Psoas muscle (tissue), 8 donors: ENCODE results near the gene PPP1R12B. TPM values are rescaled to one million over a fixed set of nuclear protein-coding genes. Genes with fewer than 3 reads are reported as not detected.
"Not testable (repeated sequence)": the region's sequence is repeated elsewhere in the genome, so short reads cannot be mapped to it uniquely, and the experiment has no call there.

ENCODE experiments used
- ATAC-seq, 4 donors: fragments of 200-7000 bp; cut with Tn5 transposase; one replicate each; pipeline ENCODE4 v1.9.1; 2020; ENCODE audit warnings: moderate library complexity in 3 of 4, mild to moderate bottlenecking in 2 of 4
- DNase-seq, 2 donors: peaks; one replicate each; pipeline ENCODE4 v3.0.0-alpha.2; 2020
- H3K27ac ChIP-seq: fragments of 200-600 bp; one replicate; pipeline ENCODE4 v1.8.0; 2022
- H3K27me3 ChIP-seq, 3 donors: fragments of 200-600 bp in 1 of 3; one replicate each; pipeline versions ENCODE4 v1.6.1 to v1.8.0; 2013 to 2022; ENCODE audit warnings: low read length in 2 of 3, mild to moderate bottlenecking in 2 of 3, moderate library complexity in 1 of 3; ENCODE audit not compliant: insufficient read depth in 3 of 3
- H3K36me3 ChIP-seq, 2 donors: fragments of 200-600 bp in 1 of 2; one replicate each; pipeline versions ENCODE4 v1.6.1 to v1.8.0; 2013 to 2022; ENCODE audit warnings: low read depth in 1 of 2, mild to moderate bottlenecking in 1 of 2, moderate library complexity in 1 of 2; ENCODE audit not compliant: insufficient read depth in 1 of 2
- H3K4me1 ChIP-seq: fragments of 200-600 bp; one replicate; pipeline ENCODE4 v1.8.0; 2022
- H3K4me3 ChIP-seq: fragments of 200-600 bp; one replicate; pipeline ENCODE4 v1.8.0; 2022; ENCODE audit warnings: mild to moderate bottlenecking
- H3K9me3 ChIP-seq: fragments of 200-600 bp; one replicate; pipeline ENCODE4 v1.8.0; 2022
- whole genome bisulfite sequencing, 3 donors: extraction: QIAGEN DNeasy Blood & Tissue Kit; methylation state at CpG; one replicate each; pipeline versions ENCODE4 v1.1.6 to v1.1.7; 2013; 5-methylcytosine and 5-hydroxymethylcytosine counted together
- intact Hi-C, 2 donors: fragments of 100-400 bp; cut with DNase I; formaldehyde crosslinking; loops; one replicate each; pipeline versions ENCODE4 v1.11.0 to v1.14.2; 2022
- polyA plus RNA-seq, 3 donors: library from polyadenylated mRNA; stranded (reverse); fragments of 200-250 nt; gene quantifications; one replicate each; pipeline ENCODE4 v1.2.3, GENCODE V29; 2013
- total RNA-seq, 4 donors: library from RNA; stranded (reverse); fragmentation: NEBNext Ultra II Directional in 2 of 4; extraction: Animal tissue kit (Norgen Biotek cat#: 25700) in 2 of 4; gene quantifications; one replicate each; pipeline versions ENCODE4 v1.2.1 to v1.2.4, GENCODE V29; 2021 to 2023
- TF ChIP-seq, protein P1 (sequence below): fragments of 200-600 bp; IDR thresholded peaks from one replicate; pipeline ENCODE4 v1.8.0; 2022; ENCODE audit warnings: antibody characterized with exemption
- donor health status: healthy with polysubstance abuse.
- donor health status: DM: no; HTN: no; CAD: no; lungs with moderate emphysema.
- donor health status: Bipolar disorder and iron deficiency.
- donor health status: healthy.
- donor health status: DM: yes; HTN: yes; CAD: no.
- donor health status: DM: no; HTN: no; CAD: no.
- donor health status: DM: no; HTN: no; CAD: no.
- donor health status: DM: yes; HTN: yes; CAD: no.

The PPP1R12B gene
- total and polyA plus RNA-seq, 7 donors = 8.3 to 189 (median 86.1) TPM

DNA sequence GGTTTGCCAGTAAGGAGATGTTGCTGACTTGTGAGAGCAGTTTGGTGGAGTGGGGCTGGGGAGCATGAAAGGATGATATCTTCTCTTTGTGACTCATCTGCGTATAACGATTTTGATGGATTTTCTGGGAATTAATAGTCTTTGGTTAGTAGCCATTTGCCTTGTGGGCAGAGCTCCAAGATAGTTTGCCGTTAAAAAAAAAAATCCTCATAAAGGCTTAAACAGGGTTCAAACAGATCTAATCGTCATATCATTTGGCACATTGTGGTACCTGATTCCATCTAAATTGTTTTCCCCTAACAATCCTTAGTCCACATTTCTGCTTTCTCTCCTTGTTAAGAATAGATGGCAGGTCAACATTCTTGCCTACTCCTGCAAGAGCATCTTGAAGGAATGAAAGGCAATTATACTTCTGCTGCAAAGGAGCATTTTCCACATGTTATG, 168.0 kb downstream of the PPP1R12B start:
- TF ChIP-seq, protein P1, sequence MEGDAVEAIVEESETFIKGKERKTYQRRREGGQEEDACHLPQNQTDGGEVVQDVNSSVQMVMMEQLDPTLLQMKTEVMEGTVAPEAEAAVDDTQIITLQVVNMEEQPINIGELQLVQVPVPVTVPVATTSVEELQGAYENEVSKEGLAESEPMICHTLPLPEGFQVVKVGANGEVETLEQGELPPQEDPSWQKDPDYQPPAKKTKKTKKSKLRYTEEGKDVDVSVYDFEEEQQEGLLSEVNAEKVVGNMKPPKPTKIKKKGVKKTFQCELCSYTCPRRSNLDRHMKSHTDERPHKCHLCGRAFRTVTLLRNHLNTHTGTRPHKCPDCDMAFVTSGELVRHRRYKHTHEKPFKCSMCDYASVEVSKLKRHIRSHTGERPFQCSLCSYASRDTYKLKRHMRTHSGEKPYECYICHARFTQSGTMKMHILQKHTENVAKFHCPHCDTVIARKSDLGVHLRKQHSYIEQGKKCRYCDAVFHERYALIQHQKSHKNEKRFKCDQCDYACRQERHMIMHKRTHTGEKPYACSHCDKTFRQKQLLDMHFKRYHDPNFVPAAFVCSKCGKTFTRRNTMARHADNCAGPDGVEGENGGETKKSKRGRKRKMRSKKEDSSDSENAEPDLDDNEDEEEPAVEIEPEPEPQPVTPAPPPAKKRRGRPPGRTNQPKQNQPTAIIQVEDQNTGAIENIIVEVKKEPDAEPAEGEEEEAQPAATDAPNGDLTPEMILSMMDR = no peak
- WGBS, 3 donors = 36 to 63% (median 42%) methylated on average over 4 of the region's 4 CpGs
- Histone ChIP-seq H3K27me3 (no peaks in the 10 kb centered on the region), H3K36me3 (no peaks in the 10 kb centered on the region), H3K4me1 (peaks cover 36% of the 10 kb centered on the region), H3K27ac (no peak overlapping the region), H3K4me3 (no peak overlapping the region), H3K9me3 (no peaks in the 10 kb centered on the region)
- intact Hi-C loops = no loop called here
- no peak for DNase-seq
- no peak for ATAC-seq

DNA sequence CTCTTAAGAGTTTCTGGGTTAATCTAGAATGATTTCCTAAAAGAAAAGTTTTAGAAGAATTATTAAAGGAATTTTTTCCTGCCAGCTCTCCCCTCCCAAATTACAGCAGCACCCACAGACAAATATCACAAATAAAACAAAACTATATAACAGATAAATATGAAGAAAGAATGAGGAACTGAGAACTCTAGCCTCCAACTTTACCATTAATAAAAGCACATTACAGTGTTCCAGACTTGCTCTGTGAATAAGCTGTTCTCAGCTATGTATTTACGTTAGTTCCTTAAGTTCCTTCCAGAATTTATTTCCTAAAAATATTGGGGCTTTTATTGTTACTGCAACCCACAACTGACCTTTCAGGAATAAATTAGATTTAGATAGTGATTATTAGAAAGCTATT, 168.6 kb downstream of the PPP1R12B start:
- H3K27me3 ChIP-seq, H3K36me3 ChIP-seq, ATAC-seq, H3K9me3 ChIP-seq, DNase-seq, intact Hi-C loops, H3K4me3 ChIP-seq, H3K27ac ChIP-seq: not testable (repeated sequence)
- peaks cover 36% of the 10 kb centered on the region for H3K4me1 ChIP-seq
- WGBS, 3 donors = 70 to 93% (median 82%) methylated on average over 1 of the region's 1 CpG

- H3K4me1 ChIP-seq = peaks cover 34% of the 10 kb centered on the region
- H3K36me3 ChIP-seq, DNase-seq, H3K27ac ChIP-seq, H3K9me3 ChIP-seq, intact Hi-C loops, H3K27me3 ChIP-seq, H3K4me3 ChIP-seq: not testable (repeated sequence)
- WGBS, 3 donors = 51 to 65% (median 64%) methylated on average over 1 of the region's 1 CpG
- peak in 1 of 4 donors; percentile 29 for ATAC-seq
Measured at GRCh38 chr1:202518180-202518579, 169.7 kb downstream of the PPP1R12B start.

DNA sequence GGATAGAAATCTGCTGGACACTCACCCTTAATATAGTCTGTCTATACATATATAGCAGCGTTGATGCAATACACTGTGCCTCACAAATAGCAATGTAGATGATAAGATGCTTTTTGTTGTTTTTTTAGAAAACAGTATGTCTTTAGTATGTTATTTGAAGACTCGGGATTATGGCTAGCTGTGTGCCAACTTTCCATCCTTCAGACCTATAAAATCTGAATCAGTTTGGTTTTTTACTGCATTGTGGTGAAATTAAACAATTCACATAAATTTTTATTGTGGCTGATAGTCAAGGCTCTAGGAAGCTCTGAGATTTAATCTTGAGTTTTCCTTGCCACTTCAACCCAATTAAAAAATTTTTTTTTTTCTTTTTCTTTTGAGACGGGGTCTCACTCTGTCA, 170.4 kb downstream of the PPP1R12B start:
- H3K9me3 ChIP-seq, H3K4me3 ChIP-seq, DNase-seq, H3K27ac ChIP-seq, H3K36me3 ChIP-seq, H3K27me3 ChIP-seq, intact Hi-C loops, ATAC-seq: not testable (repeated sequence)
- peaks cover 30% of the 10 kb centered on the region for H3K4me1 ChIP-seq
- WGBS, 3 donors = 86 to 88% (median 87%) methylated on average over 3 of the region's 3 CpGs

- Histone ChIP-seq H3K4me1 (peaks cover 30% of the 10 kb centered on the region), H3K27ac (peak overlapping the region; percentile 16)
- H3K4me3 ChIP-seq, DNase-seq, H3K27me3 ChIP-seq, H3K36me3 ChIP-seq, H3K9me3 ChIP-seq, intact Hi-C loops: not testable (repeated sequence)
- peak in 3 of 4 donors; percentile 28 to 72 (median 70) for ATAC-seq
Measured at GRCh38 chr1:202520129-202520856, 171.8 kb downstream of the PPP1R12B start.

DNA sequence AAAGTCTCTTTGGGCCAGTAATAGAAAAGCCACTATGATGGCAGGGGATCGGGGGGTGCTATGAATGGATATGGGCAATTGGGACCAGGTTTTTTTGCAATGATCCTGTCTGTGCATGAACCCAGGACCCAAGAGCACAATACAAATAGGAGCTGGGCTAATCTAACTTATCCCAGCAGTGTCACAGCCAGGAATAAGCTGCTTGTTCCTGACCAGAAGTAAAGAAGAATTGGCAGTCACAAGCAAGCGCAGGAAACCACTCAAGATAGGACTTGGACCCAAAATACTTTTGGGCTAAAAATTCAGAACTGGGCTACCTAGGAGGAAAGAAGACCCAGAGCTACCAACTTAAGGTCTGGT, 172.3 kb downstream of the PPP1R12B start:
- H3K27ac ChIP-seq, intact Hi-C loops: not testable (repeated sequence)
- WGBS, 3 donors = 95 to 100% (median 98%) methylated on average over 2 of the region's 2 CpGs

GRCh38 chr1:202521484-202521883, 173.0 kb downstream of the PPP1R12B start:
- H3K4me3 ChIP-seq, H3K9me3 ChIP-seq, H3K27me3 ChIP-seq, H3K27ac ChIP-seq, ATAC-seq, H3K36me3 ChIP-seq, intact Hi-C loops, DNase-seq: not testable (repeated sequence)
- WGBS, 3 donors = 96 to 97% (median 97%) methylated on average over 1 of the region's 1 CpG
- peaks cover 35% of the 10 kb centered on the region for H3K4me1 ChIP-seq

More for the DNA sequence above, 172.3 kb downstream of the PPP1R12B start:
- H3K27me3 ChIP-seq, ATAC-seq, H3K9me3 ChIP-seq, H3K36me3 ChIP-seq, H3K4me3 ChIP-seq, DNase-seq: not testable (repeated sequence)
- peaks cover 32% of the 10 kb centered on the region for H3K4me1 ChIP-seq
